ENCODE measurements around the gene FAM163A.

GRCh38 chr1:179731643-179732042 lies 11.4 kb upstream of the FAM163A start:
- no peak for TF ChIP-seq EZH2phosphoT487 (IDR thresholded peaks at IDR 0.05; ENCODE audit: borderline replicate concordance)
- TF ChIP-seq, protein P1, sequence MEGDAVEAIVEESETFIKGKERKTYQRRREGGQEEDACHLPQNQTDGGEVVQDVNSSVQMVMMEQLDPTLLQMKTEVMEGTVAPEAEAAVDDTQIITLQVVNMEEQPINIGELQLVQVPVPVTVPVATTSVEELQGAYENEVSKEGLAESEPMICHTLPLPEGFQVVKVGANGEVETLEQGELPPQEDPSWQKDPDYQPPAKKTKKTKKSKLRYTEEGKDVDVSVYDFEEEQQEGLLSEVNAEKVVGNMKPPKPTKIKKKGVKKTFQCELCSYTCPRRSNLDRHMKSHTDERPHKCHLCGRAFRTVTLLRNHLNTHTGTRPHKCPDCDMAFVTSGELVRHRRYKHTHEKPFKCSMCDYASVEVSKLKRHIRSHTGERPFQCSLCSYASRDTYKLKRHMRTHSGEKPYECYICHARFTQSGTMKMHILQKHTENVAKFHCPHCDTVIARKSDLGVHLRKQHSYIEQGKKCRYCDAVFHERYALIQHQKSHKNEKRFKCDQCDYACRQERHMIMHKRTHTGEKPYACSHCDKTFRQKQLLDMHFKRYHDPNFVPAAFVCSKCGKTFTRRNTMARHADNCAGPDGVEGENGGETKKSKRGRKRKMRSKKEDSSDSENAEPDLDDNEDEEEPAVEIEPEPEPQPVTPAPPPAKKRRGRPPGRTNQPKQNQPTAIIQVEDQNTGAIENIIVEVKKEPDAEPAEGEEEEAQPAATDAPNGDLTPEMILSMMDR (conservative IDR thresholded peaks at IDR 0.05; ENCODE audit: low read length) = no peak
